Measurements from ENCODE around the gene POLRMT.

POLRMT gene

DNA sequence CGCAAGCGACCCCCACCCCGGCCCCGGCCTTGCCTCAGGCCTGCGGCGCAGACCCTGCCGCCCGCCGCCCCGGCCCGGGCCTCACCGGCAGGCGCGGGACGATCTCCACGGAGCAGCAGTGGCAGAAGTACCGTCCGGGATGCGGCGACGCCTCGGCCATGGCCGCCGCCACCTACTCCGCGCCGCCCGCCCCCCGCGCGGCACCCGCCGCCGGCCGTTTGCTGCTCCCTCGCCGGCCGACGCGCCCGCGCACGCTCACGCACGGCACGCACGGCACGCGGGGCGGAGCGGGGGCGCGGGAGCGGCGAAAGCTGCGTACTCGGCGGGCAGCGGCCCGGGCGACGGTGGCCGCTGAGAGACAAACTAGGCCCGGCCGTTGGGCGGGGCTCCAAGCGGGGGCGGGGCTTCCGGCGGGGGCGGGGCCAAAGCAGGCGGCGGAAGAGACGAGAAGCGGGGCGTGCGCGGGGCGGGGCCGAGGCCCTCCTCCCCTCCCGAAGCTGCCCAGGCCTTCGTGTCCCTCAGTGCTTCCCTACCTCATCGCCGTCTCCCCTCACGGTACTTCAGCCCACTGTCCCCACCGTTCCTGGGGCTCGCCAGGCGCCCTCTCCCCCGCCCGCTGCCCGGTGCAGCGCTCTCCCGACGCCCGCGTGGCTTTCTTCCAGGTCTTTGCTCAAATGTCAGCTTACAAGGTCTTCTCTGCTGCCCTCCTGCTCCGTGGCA, 29.8 kb upstream of the POLRMT start, which contains the start of gene RNF126:
TSS of gene RNF126 (minus strand) at position 253 of the 720 bp plus-strand sequence. CDS start at position 160, 93 bp downstream.
- DNase-seq = peak; percentile 80

DNA sequence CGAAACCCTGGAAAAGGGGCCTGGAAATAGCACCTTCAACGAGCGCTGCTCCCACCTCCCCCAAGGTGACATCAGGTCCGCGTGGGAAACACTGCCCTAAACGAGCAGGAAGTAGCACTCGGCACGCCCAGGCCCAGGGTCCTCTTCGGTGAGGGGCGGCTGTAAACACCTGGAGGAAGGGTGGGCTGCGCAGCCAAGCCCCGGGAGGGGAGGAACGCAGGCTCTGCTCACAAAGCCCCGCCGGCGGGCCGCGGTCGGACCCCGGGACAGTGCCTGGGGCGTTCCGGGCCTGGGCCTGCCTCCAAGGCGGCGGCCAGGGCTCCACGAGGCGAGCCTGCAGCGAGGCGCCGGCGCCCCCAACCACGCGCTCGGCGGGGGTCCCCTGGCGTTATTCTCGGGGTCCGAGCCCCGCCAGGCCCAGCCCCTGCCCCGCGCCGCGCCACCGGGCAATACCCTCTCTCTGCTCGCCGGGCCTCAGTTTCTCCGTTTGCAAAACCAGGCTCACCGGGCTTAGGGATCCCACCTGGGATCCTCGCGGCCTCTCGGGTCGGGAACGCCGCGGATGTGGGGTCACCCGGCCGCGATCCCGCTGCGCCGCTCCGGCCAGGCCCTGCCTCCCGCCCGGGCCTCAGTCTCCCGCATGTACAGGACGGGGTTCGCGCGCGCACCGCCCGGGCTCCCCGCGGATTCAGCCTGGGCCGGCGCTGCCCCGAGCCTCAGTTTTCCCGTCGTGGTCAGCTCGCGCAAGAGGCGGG, 29.0 kb upstream of the POLRMT start:
- DNase-seq = no peak

DNA sequence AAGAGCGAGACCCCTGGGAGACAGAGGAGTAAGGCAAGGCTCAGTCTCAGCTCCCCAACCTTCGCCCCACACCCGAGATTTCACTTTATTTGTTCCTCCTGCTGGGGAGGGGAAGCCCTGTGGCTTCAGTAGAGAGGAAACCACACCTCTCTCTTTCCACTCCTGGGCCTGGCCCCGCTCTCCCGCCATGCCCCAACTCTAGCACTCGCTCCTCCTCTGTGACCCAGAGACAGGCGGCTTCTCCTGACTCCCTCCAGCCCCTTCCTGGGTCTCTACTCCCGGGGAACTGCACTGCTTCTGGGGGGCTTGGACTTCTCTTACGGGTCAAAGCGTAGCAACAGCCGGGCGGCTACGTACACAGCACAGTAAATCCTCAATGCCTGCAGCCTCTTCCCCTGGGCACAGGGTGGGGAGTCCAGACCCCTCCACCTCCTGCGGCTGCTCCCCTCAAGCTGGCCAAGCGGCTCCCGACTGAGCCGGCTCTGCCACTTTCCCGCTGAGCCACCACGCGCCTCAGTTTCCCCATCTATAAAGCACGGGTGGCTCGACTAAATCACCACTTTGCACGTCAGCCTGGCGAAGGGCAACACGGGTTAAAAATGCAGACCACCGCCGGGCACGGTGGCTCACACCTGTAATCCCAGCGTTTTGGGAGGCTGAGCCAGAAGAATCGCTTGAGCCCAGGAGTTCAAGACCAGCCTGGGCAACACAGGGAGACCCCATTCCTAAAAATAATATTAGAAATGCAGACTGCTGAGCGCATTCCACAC, 28.3 kb upstream of the POLRMT start:
- no peak for DNase-seq

DNA sequence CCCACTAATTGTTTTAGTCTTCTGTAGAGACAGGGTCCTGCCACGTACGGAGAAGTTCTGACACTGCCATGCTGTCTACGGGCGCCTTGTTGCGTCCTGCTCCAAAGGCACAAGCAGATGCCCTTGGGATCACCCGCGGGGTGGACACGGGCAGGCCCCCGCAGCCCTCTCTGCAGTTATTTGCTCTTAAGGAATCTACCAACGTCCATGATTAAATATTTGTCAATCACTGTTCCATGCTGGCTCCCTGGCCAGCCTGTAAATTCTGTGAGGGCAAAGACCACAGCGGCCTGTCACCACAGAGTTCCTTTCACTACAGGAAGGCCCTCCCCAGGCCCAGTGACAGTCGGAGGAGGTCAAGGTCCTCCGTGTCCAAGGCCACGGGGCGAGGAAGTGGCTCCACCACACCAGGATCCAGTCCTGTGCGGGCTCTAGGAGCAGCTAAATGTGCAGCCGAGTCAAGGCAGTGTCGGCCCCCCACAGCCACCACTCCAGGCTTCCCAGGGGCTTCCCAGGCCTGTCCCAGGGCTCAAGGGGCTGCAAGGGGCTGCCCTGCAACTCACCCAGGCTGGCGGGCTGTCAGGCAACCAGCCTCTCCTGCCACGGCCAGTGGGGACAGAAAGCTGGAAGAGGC, 27.6 kb upstream of the POLRMT start:
- no peak for DNase-seq

DNA sequence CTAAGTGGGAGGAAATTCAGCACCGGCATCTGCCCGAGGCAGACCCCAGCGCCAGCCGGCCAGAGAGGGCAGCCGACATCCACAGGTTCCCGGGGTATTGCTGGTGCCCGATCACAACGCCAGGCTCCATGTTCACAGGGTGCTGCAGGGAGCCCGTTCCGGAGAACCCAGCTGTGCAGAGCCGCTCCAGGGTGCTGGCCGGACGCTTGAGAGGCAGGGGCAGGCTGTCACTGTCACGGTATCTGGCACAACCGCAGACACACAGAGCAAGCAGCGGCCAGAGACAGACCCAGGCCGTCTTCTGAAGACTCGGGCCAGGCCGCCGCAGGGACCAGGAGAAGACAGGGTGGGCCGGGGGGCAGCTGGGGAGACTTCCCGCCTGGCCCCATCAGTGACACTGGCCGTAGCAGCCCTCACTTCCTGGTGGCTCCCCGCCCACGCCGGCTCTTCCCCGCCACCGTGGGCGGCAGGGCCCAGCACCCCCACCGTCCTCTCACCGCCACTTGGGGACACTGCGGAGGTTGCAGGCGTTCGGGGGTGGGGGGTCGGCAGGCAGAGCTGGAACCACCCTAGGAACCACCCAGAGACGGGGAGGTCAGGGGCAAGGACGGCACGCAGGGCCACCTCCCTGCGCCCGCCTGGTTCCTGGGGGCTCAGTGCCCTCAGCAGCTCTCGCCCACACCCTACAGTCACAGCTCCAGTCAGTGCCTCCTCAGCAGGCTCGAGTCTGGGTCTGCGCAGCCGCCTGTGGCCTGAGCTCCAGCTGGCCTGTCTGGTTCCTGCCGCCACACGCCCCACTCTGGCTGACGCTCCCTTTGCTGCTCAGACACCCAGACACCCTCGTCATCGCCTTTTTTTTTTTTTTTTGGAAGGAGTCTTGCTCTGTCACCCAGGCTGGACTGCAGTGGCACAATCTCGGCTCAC, 25.8 kb upstream of the POLRMT start:
- DNase-seq = no peak

DNA sequence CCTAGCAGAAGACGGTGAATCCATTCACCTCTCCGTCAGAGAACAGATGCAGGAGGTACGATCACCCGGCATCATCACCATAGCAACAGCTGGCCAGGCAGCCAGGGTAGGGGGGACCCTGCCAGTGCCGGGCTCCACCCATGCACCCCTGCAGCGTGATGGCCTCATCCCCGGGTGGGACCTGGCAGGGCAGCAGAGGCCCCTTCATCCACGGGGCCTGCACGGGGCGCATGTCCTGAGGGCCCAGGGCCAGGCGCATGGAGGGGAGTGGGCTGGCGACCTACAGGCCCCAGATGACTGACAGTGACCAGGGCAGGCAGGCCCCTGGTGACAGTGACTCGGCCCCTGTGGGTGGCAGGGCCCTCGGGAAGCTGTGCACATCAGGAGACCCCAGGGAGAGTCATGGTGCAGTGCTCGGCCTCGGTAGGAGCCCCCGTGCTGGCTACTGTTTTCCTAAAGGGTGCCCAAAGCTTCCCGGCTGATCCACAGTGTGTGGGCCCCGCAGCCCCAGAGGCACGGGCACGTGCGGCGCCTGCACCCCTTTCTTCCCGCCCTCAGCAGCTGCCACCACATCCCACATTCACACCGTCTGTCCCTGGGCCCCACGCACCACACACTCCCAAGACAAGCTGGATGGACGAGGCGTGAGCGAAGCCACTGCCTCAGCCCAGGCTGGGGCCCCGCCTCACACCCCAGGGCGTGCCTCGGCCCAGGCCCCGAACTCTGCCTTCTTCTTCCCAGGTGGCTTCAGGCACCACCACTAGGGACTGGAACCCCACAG, 24.9 kb upstream of the POLRMT start:
- DNase-seq = no peak

DNA sequence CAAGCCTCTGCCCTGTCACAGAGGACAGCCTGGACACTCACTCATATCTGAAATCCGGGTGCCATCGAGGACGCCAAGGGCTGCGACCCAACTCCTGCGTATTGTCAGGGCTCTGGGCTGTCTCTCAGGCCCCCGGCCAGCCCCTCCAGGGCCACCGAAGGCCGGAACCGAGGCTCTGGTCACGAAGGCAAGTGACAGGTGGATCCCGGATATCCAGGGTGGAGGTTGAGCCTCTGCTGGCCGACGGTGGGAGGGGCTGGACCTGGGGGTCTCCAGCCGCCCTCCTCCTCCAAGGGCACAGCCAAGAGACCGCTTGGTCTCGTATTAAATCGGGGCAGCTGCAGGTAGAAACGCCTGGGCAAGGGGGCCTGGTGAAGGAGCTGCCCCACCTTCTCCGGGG, 24.3 kb upstream of the POLRMT start:
- DNase-seq = no peak

DNA sequence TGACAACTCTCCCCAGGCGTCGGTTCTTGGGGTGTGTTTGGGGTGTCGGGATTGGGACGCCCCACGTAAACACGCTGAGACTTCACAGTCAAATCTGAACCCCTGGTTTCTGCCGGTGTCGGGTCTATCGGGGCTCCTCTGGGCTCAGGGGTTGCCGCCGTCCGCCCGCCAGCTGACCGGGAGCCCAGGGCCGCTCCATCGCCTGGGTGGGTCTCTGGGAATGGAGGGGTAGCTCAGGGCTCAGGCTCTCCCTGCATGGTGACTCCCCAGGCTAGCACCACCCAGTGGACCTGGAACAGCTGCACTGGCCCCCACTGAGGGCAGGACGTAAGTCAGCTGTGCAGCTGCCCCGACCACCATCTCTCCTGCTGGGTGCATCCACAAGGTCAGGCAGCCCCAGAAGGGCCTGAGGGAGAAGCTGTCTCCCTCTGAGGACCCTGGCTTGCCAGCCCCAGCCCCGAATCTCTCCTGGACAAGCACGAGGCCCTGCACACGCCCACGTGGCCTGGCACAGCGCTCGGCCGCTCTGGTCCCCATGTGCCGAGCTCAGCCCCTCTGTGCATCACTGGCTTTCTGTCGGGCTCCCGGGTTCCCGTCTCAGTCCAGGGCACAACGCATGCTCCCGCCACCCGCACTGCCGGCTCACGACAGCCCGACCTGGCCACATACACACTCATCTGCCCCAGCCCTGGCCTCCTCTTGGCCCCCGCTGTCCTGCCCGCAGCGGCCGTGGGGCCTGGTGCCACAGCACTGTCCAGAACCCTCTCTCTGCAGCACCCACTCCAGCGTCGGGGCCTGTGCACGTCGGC, 23.6 kb upstream of the POLRMT start:
- DNase-seq = no peak

DNA sequence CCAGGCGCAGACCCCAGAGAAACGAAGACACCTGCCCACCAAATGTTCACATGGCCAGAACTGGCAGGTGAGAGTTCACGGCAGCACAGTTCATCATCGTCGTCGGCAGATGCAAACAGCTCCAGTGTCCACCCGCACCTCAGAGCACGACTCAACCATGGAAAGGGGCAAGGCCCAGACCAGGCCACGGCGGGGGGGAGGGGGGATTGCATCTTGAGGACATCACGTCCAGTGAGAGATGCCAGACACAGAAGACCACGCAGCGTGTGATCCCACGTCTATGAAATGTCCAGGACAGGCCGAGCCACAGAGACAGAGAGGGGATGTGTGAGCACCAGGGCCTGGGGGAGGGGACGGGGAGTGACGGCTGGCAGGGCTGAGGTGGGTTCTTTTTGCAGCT, 22.4 kb upstream of the POLRMT start:
- DNase-seq = no peak

DNA sequence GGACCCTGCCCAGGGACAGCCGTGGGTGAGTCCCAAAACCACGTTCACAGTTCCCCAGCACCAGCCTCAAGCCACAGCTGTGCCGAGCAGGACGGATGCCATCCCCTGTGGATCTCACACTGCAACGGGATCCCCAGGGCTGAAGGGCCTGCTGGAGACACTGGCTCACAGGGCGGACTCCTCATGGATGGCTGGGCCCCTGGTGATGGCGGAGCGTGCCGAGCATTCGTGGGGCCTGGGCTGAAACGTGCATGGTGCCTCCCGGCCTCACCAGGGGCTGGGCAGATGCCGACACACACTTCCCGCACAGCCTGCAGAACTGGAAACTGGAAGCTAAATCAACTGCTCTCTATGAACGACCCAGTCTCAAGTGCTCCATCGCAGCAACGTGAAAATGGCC, 20.1 kb upstream of the POLRMT start:
- DNase-seq = no peak

DNA sequence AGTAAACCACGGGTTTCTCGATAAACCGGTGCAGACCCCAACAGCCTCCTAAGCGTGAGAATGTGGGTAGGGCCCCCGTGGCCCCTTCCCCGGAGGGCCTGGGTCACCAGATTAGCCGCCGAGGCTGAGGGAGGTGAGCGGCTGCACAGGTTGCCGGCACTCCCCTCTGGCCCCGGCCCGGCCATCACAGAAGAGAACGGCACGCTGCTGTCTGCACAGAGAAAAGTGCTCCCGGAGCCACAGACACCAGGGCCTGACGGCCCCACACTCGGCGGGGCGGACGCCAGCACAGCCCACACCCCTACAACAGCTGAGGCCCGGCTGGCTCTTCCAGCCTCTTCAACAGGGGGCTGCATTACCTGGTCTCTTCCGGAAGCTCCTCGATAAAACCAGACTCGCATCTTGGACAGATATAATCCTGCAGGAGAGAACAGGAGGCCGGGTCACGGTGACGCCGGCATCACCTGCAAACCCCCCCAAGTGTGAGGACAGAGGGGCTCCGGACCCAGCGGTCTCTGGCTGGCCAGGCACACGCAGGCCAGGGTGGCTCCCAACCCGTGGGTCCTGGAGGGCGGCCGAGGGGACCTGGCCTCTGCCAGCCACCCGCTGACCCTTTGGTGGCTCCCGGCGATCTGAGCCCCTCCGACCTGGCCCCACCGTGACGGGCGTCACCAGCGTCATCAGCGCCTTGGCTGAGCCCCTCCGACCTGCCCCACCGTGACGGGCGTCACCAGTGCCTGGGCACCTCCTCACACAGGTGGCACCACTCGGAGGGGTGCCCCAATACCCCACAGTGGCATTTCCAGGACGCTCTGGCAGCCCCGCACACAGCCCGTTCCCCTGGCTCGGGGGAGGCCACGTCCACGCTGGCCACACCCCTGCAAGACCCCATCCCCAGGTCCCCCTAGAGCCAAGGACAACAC, 19.4 kb upstream of the POLRMT start:
- DNase-seq = no peak

DNA sequence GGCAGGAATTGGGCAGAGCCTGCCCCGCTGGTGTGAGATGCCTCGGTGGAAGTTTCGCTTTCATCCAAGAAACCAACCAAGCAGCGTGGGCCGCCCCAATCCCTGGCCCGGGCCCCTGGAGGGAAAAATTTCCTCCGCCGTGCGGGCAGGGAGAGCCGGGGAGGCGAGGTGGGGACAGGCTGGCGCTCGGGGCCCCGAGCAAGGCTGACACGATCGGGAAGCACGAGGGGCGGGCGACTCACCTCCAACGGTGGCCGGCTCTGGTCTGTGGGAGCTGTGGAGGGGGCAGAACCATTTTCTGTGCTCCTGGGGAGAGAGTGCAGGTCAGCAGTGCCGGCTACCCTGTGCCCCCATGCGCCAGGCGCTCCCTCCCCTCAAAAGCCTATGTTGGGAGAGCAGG, 18.7 kb upstream of the POLRMT start:
- DNase-seq = no peak

DNA sequence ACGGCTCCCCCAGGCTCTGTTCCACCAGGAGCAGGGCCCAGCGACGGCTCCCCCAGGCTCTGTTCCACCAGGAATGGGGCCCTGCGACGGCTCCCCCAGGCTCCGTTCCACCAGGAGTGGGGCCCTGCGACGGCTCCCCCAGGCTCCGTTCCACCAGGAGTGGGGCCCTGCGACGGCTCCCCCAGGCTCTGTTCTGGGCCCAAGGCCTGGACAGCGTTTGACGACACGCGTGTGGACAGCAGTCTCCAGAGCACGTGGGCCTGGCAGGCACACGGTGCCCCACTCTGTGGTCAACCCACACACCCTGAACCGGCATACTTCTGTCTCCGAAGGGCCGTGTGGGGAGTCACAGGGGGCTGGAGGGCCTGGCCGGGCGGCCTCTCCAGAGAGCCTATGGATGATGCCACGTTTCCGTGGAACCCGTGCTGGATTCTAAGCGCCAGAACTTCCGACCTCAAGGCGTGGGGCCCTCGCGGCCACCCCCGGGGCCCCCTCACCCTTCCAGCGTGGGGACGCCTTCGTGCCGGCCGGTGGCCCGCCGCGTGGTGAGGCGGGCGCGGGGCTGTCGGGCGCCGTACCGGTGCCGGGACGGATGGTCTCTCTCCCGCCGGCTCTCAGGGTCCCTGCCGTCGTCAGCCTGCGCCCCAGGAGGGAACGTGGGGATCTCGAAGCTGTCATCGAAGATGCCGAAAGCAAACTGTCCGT, 17.9 kb upstream of the POLRMT start:
- no peak for DNase-seq

DNA sequence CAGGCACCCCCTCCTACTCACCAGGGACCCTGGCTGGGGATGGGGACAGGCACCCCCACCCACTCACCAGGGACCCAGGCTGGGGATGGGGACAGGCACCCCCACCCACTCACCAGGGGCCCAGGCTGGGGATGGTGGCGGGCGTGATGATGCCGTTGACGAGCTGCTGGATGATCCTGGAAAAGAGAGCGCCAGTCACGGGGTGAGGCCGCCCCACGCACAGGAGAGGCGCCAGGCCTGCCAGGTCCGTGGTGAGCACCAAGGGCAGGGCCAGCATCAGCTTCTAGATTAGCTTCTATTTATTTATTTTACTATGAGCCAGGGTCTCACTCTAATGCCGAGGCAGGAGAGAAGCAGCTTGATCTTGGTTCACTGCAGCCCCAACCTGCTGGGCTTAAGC, 16.8 kb upstream of the POLRMT start:
- no peak for DNase-seq

DNA sequence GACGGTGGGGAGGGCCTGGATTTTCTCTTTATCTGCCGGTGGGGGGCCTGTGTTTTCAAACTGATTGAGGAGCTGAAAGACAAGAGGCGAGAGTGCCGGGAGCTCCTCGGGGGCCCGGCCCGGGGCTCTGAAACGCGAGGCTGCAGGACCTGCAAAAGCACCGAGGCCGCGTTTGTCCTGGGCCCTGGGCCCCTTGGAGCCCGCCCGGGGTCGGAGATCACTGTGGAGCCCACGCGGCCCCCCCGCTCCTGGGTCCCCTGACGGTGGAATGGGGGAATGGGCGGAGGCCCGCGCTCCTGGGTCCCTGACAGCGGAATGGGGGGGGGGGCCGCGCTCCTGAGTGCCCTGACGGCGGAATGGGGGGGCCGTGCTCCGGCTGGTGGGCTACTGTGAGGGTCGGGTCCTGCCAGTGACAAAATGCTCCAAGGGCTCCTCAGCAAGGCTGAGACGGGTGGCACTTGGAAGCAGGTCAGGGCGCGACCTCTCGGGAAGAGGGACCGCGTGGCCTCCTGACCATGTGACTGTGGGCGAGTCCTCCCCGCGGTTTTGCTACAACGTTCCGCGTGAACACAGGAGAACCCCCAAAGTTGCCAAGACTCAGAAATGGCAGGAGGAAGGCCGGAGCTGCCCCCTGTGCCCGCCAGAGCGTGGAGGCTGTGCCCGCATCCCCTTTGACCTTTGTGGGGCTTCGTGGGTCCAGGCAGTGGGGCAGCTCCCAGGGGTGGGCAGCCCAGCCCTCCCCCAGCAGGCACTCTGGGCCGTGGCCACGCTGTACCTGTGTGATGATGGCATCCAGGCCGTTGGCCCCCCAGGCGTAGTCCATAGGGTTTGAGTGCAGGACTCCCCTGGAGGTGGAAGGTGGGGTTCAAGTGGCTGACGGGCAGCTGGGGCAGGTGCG, 15.8 kb upstream of the POLRMT start:
- DNase-seq = no peak

DNA sequence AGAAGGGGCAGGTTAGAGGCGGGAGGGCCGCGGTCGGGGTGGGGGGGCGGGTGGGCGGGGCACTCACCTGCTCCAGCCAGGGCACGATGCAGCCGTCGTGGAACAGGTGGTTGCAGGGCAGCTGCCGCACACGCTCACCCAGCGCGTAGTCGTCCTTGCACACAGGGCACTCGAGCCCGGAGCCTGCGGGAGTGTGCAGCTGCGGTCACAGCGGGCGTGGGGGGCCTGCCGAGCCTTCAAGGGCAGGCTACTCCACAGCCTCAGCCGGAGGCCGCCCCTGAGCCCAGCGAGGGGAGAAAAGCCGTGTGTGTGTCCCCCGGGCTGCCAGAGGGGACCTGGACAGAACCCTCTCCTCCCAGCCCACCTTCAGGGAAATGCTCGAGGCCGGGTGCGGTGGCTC, 15.0 kb upstream of the POLRMT start:
- no peak for DNase-seq

DNA sequence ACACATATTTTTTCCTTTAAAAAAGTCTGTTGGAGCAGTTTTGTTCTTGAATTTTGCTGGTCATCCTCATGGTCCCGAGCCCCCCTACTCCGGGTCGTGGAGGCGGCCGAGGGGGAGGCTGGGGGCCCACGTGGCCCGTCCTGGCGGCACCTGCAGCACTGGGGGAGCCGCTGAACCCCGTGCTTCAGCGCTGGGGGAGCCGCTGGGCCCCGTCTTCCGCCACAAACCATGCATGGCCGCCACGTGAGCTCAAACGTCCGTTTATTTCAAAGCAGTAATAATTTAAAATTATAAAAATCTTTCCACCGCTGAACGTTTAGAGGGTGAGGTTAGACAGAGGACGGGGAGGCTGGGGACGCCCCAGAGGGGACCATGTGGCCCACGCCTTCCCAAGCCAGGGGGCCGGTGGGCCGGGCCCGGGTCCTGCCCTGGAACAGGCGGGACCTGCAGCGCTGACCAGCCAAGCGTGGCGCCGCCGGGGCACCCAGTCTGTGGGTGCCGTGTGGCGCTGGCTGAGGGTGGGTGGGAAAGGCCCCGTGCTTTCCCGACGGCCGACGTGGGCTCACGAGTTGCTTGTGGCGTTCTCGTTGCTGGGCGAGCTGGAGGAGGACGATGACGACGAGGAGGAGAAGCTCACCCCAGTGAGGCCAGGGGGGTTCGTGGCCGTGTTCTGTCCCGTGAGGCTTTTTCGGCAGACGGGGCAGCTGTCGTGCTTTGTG, 14.4 kb upstream of the POLRMT start:
- no peak for DNase-seq
